Mucosa of rectum (tissue), 2 donors: ENCODE measurements around the gene TADA2A.
"Not testable (repeated sequence)": the region's sequence is repeated elsewhere in the genome, so short reads cannot be mapped to it uniquely, and the experiment has no call there.

Experiments used
- H3K27ac ChIP-seq, 2 donors: one replicate each; pipeline ENCODE4 v1.7.0; 2013; ENCODE audit warnings: inconsistent platforms in 2 of 2, low read depth in 2 of 2, low read length in 2 of 2
- H3K27me3 ChIP-seq, 2 donors: one replicate each; pipeline ENCODE4 v1.7.0; 2013; ENCODE audit warnings: low read length in 2 of 2; ENCODE audit not compliant: control insufficient read depth in 2 of 2, insufficient read depth in 2 of 2
- H3K36me3 ChIP-seq, 2 donors: one replicate each; pipeline ENCODE4 v1.7.0; 2013; ENCODE audit warnings: low read length in 2 of 2; ENCODE audit not compliant: control insufficient read depth in 2 of 2, insufficient read depth in 2 of 2
- H3K4me1 ChIP-seq, 2 donors: one replicate each; pipeline ENCODE4 v1.7.0; 2013; ENCODE audit warnings: low read length in 2 of 2, mild to moderate bottlenecking in 1 of 2; ENCODE audit not compliant: control insufficient read depth in 2 of 2, insufficient read depth in 2 of 2
- H3K4me3 ChIP-seq, 2 donors: one replicate each; pipeline ENCODE4 v1.7.0; 2013; ENCODE audit warnings: low read length in 2 of 2
- H3K9ac ChIP-seq, 2 donors: one replicate each; pipeline ENCODE4 v1.7.0; 2013; ENCODE audit warnings: low read length in 2 of 2, low read depth in 1 of 2, mild to moderate bottlenecking in 1 of 2
- H3K9me3 ChIP-seq, 2 donors: one replicate each; pipeline ENCODE4 v1.7.0; 2013; ENCODE audit warnings: low read length in 2 of 2; ENCODE audit not compliant: control insufficient read depth in 2 of 2
- donor health status: healthy.
- donor health status: Normal muscosa, but diverticular disease.

The TADA2A gene

DNA sequence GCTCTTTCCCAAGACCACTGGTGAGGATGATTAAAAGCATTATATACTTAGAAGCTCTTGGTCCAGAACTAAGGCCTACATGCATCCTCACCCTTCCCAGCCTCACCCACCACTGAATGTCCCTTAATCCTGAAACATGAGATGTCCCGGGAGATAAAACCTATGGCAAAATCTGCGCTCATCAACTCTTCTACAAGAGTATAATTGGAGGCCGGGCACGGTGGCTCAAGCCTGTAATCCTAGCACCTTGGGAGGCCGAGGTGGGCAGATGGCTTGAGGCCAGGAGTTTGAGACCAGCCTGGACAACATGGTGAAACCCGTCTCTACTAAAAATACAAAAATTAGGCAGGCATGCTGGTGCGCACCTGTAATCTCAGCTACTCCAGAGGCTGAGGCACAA lies 13.3 kb upstream of the TADA2A start:
- Histone ChIP-seq H3K9me3 (no peaks in the 10 kb centered on the region), H3K27ac (no peak overlapping the region), H3K9ac (no peak overlapping the region), H3K27me3 (no peaks in the 10 kb centered on the region), H3K4me3 (no peak overlapping the region), H3K36me3 (no peaks in the 10 kb centered on the region), H3K4me1 (peaks cover 5 to 6% of the 10 kb centered on the region in 2 donors)

- no peaks in the 10 kb centered on the region for H3K27me3 ChIP-seq
- H3K4me3 ChIP-seq = no peak overlapping the region
- H3K9ac ChIP-seq = no peak overlapping the region
- no peaks in the 10 kb centered on the region for H3K9me3 ChIP-seq
- H3K27ac ChIP-seq = no peak overlapping the region
- no peaks in the 10 kb centered on the region for H3K4me1 ChIP-seq
- no peaks in the 10 kb centered on the region for H3K36me3 ChIP-seq
Observed at GRCh38 chr17:37399265-37399803, 7.4 kb upstream of the TADA2A start.

DNA sequence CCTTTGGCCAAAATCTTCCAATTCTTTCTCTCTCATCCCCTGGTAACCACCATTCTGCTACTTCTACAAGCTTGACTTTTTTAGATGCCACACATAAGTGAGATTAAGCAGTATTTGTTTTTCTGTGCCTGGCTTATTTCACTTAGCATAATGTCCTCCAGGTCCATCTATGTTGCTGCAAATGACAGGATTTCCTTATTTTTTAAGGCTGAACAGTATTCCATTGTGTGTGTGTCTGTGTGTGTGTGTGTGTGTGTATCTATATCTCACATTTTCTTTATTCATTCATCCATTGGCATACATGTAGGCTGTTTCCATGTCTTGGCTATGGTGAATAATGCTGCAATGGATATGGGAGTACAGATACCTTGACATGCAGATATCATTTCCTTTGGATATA lies 6.2 kb upstream of the TADA2A start:
- no peak overlapping the region for H3K9ac ChIP-seq
- no peaks in the 10 kb centered on the region for H3K27me3 ChIP-seq
- H3K4me1 ChIP-seq = peaks cover 2 to 6% of the 10 kb centered on the region in 2 donors
- no peak overlapping the region for H3K27ac ChIP-seq
- no peaks in the 10 kb centered on the region for H3K9me3 ChIP-seq
- no peak overlapping the region for H3K4me3 ChIP-seq
- H3K36me3 ChIP-seq = no peaks in the 10 kb centered on the region

DNA sequence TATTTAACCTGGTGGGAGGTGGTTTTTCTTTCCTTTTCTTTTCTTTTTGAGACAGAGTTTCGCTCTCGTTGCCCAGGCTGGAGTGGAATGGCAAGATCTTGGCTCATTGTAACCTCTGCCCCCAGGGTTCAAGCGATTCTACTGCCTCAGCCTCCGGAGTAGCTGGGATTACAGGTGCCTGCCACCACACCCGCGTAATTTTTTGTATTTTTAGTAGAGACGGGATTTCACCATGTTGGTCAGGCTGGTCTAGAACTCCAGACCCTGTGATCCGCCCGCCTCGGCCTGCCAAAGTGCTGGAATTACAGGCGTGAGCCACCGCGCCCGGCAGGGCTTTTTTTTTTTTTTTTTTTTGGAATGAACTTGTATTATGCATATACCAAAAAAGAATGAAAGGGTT lies 1.2 kb upstream of the TADA2A start:
- H3K36me3 ChIP-seq, H3K27ac ChIP-seq, H3K9me3 ChIP-seq, H3K27me3 ChIP-seq: not testable (repeated sequence)
- H3K9ac ChIP-seq = peak overlapping the region in 1 of 2 donors; percentile 19
- H3K4me3 ChIP-seq = peak overlapping the region; percentile 90 to 96
- peaks cover 9 to 15% of the 10 kb centered on the region in 2 donors for H3K4me1 ChIP-seq

DNA sequence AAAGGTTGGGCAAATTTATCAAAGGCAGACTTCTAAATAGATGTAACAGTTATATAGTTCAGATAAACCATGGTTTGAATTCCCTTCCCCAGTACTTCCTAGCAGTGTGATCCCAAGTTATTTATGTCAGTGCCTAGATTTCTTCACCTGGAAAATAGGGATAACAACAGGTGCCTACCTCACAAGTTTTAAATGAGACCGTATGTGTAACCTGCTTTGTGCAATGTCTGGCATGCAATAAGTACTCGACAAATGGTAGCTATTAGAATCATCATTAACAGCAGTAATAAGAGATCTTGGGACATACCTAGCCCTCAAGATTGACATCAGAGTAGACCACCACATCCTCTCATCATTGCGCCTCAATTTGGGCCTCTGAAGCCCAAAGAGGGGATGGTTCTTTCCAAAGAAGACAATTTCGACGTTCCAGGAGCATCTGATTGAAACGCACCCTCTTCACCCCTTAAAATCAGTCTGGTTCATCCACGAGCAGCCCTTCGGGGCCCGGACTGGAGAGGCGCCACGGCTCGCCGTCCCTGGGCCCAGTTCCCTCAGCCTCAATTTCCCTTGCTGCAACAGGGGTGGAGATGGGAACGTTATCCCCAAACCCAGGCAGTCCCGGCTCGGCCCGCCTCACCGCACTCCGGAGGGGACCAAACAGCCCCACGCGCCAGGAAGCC lies 591 bp upstream of the TADA2A start:
- H3K27ac ChIP-seq = peak overlapping the region; percentile 78 to 85
- H3K4me3 ChIP-seq = peak overlapping the region; percentile 90 to 96
- peaks cover 9 to 15% of the 10 kb centered on the region in 2 donors for H3K4me1 ChIP-seq
- peak overlapping the region; percentile 83 to 91 for H3K9ac ChIP-seq
- peaks cover 0 to 2% of the 10 kb centered on the region in 2 donors for H3K36me3 ChIP-seq
- no peaks in the 10 kb centered on the region for H3K9me3 ChIP-seq
- H3K27me3 ChIP-seq = no peaks in the 10 kb centered on the region

- H3K4me1 ChIP-seq = peaks cover 9 to 15% of the 10 kb centered on the region in 2 donors
- not testable (repeated sequence) for H3K9me3 ChIP-seq, H3K4me3 ChIP-seq, H3K27ac ChIP-seq, H3K27me3 ChIP-seq, H3K36me3 ChIP-seq, H3K9ac ChIP-seq
Observed at GRCh38 chr17:37408145-37408479, 1.4 kb downstream of the TADA2A start.

- Histone ChIP-seq H3K27ac (no peak overlapping the region), H3K27me3 (no peaks in the 10 kb centered on the region), H3K36me3 (peaks cover 12 to 17% of the 10 kb centered on the region in 2 donors), H3K4me3 (no peak overlapping the region), H3K9me3 (no peaks in the 10 kb centered on the region), H3K4me1 (peaks cover 8 to 10% of the 10 kb centered on the region in 2 donors), H3K9ac (no peak overlapping the region)
Observed at GRCh38 chr17:37410357-37410756, 3.7 kb downstream of the TADA2A start.

- peaks cover 14 to 31% of the 10 kb centered on the region in 2 donors for H3K36me3 ChIP-seq
- H3K9ac ChIP-seq = no peak overlapping the region
- H3K4me1 ChIP-seq = no peaks in the 10 kb centered on the region
- H3K9me3 ChIP-seq = no peaks in the 10 kb centered on the region
- no peak overlapping the region for H3K27ac ChIP-seq
- no peaks in the 10 kb centered on the region for H3K27me3 ChIP-seq
- H3K4me3 ChIP-seq = no peak overlapping the region
Observed at GRCh38 chr17:37413875-37414519, 7.3 kb downstream of the TADA2A start.

DNA sequence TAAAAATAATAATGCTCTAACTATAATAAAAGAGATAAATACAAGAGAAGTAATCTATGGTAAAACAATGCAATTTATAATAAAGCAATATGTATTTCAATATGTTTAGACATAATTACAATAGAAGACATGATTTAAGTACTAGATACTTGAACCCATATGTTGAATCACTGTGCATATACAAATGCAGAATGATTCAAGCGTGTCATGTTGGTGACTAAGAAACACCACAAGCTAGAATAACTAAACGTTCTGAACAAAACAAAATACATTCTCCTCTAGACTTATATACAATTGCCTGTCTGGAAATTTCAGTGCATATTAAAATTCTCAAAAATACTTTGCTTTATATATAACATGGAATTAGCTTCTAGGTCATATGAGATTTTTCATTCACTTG lies 11.2 kb downstream of the TADA2A start:
- no peak overlapping the region for H3K9ac ChIP-seq
- no peak overlapping the region for H3K27ac ChIP-seq
- no peaks in the 10 kb centered on the region for H3K9me3 ChIP-seq
- no peak overlapping the region for H3K4me3 ChIP-seq
- peaks cover 22 to 33% of the 10 kb centered on the region in 2 donors for H3K36me3 ChIP-seq
- no peaks in the 10 kb centered on the region for H3K27me3 ChIP-seq
- H3K4me1 ChIP-seq = no peaks in the 10 kb centered on the region

- H3K9me3 ChIP-seq = no peaks in the 10 kb centered on the region
- peaks cover 28 to 44% of the 10 kb centered on the region in 2 donors for H3K36me3 ChIP-seq
- H3K4me1 ChIP-seq = no peaks in the 10 kb centered on the region
- H3K4me3 ChIP-seq = no peak overlapping the region
- no peaks in the 10 kb centered on the region for H3K27me3 ChIP-seq
- H3K27ac ChIP-seq = no peak overlapping the region
- no peak overlapping the region for H3K9ac ChIP-seq
Observed at GRCh38 chr17:37422971-37423625, 16.4 kb downstream of the TADA2A start.
